Transverse colon (tissue), 4 donors: ENCODE results near the gene PXYLP1. TPM values are rescaled to one million over a fixed set of nuclear protein-coding genes. Genes with fewer than 3 reads are reported as not detected.

ENCODE experiments used
- DNase-seq: peaks from one replicate; pipeline ENCODE4 v3.0.0-alpha.2; 2019
- H3K27ac ChIP-seq, 4 donors: fragments of 200-600 bp; sonication (generic); 2 replicates each; pipeline ENCODE4 v1.5.1; 2016 to 2018; ENCODE audit warnings: inconsistent platforms in 4 of 4
- H3K27me3 ChIP-seq: fragments of 200-600 bp; sonication (generic); 2 replicates; pipeline ENCODE4 v1.5.1; 2017; ENCODE audit warnings: inconsistent platforms
- H3K36me3 ChIP-seq, 4 donors: fragments of 200-600 bp; sonication (generic); 2 replicates each; pipeline ENCODE4 v1.5.1; 2017 to 2019; ENCODE audit warnings: inconsistent platforms in 4 of 4
- H3K4me1 ChIP-seq, 4 donors: fragments of 200-600 bp; sonication (generic); 2 replicates each; pipeline ENCODE4 v1.5.1; 2017 to 2020; ENCODE audit warnings: inconsistent platforms in 4 of 4
- H3K4me3 ChIP-seq, 4 donors: fragments of 200-600 bp; sonication (generic); 1 replicate in 1 of 4; 2 replicates in 3 of 4; pipeline versions ENCODE4 v1.5.1 to v1.6.1; 2017 to 2019; ENCODE audit warnings: inconsistent platforms in 4 of 4
- H3K9me3 ChIP-seq, 2 donors: fragments of 200-600 bp; sonication (generic); 2 replicates each; pipeline ENCODE4 v1.5.1; 2017 to 2019; ENCODE audit warnings: inconsistent platforms in 2 of 2
- CTCF ChIP-seq, 5 experiments: fragments of 200-600 bp in 3 of 5; fragments of 450-650 bp in 2 of 5; sonication (generic) in 3 of 5; IDR thresholded peaks; 1 replicate in 2 of 5; 2 replicates in 3 of 5; pipeline ENCODE4 v1.5.1; 2016 to 2017; ENCODE audit warnings: antibody characterized with exemption in 5 of 5, inconsistent platforms in 3 of 5, mild to moderate bottlenecking in 2 of 5, moderate library complexity in 1 of 5
- EP300 ChIP-seq: sonication (generic); formaldehyde crosslinking; IDR thresholded peaks from one replicate; pipeline ENCODE4 v1.6.1; 2017; ENCODE audit warnings: antibody characterized with exemption, low read depth
- POLR2A ChIP-seq: fragments of 450-650 bp; IDR thresholded peaks from one replicate; pipeline ENCODE4 v1.6.1; 2016; ENCODE audit warnings: antibody characterized with exemption, mild to moderate bottlenecking, moderate library complexity
- POLR2AphosphoS5 ChIP-seq, 3 donors: sonication (generic); formaldehyde crosslinking; IDR thresholded peaks; one replicate each; pipeline ENCODE4 v1.6.1; 2016; ENCODE audit warnings: antibody characterized with exemption in 3 of 3
- WGBS, 2 donors: methylation state at CpG; one replicate each; pipeline ENCODE4 v1.1.5; 2018; ENCODE audit warnings: low coverage in 1 of 2; 5-methylcytosine and 5-hydroxymethylcytosine counted together
- in situ Hi-C, 4 donors: fragments of 200-750 bp; cut with MboI; loops; one replicate each; pipeline versions ENCODE4 v1.15.0 to v1.15.1; 2017; ENCODE audit warnings: low sequenced_read_pairs in 3 of 4, low pct_ligation_motif_present in 1 of 4, low pct_unique_long_range_greater_than_20kb in 1 of 4
- intact Hi-C: fragments of 100-400 bp; cut with DNase I; formaldehyde crosslinking; loops from one replicate; pipeline ENCODE4 v1.15.1; 2023; ENCODE audit warnings: low total_unique reads
- total RNA-seq, 4 donors: library from RNA; depleted of rRNA; stranded (reverse); fragments of >200 nt; gene quantifications; one replicate each; pipeline ENCODE4 v1.1.0, GENCODE V29; 2016

Gene PXYLP1
- total RNA-seq, 4 donors from 2014 or later, result 11.5 to 27.7 (median 12.2) TPM

- Histone ChIP-seq H3K27me3 (no peaks in the 10 kb centered on the region), H3K4me3 (no peak overlapping the region), H3K9me3 (no peaks in the 10 kb centered on the region), H3K4me1 (no peaks in the 10 kb centered on the region), H3K27ac (no peak overlapping the region), H3K36me3 (no peaks in the 10 kb centered on the region)
- no peak for DNase-seq
- 88 to 96% methylated on average over 3 of the region's 3 CpGs for WGBS, 2 donors
- in situ Hi-C loops (no loop called here), intact Hi-C loops (no loop called here)
- TF ChIP-seq POLR2A (no peak), POLR2AphosphoS5 (IDR thresholded peaks at IDR 0.05) (no peak), CTCF (IDR thresholded peaks at IDR 0.05) (no peak), EP300 (no peak)
Observed at GRCh38 chr3:141269961-141270360, 38.3 kb downstream of the PXYLP1 start.

- no peak overlapping the region for H3K27ac ChIP-seq
- H3K27me3 ChIP-seq, result no peaks in the 10 kb centered on the region
- TF ChIP-seq POLR2A (no peak), POLR2AphosphoS5 (IDR thresholded peaks at IDR 0.05) (no peak), CTCF (IDR thresholded peaks at IDR 0.05) (no peak), EP300 (no peak)
- no peaks in the 10 kb centered on the region for H3K9me3 ChIP-seq
- DNase-seq, result no peak
- H3K4me1 ChIP-seq, result no peaks in the 10 kb centered on the region
- intact Hi-C loops, result no loop called here
- no peak overlapping the region for H3K4me3 ChIP-seq
- no peaks in the 10 kb centered on the region for H3K36me3 ChIP-seq
- in situ Hi-C loops, result no loop called here
- 83% methylated on average over 4 of the region's 4 CpGs; no CpG with 5 or more reads in 1 of the 2 donors for WGBS, 2 donors
Observed at GRCh38 chr3:141271279-141272030, 39.8 kb downstream of the PXYLP1 start.

GRCh38 chr3:141272906-141273662 is 41.5 kb downstream of the PXYLP1 start:
- H3K27me3 ChIP-seq, result no peaks in the 10 kb centered on the region
- no peaks in the 10 kb centered on the region for H3K4me1 ChIP-seq
- H3K9me3 ChIP-seq, result no peaks in the 10 kb centered on the region
- in situ Hi-C loops (no loop called here), intact Hi-C loops (no loop called here)
- H3K36me3 ChIP-seq, result no peaks in the 10 kb centered on the region
- no peak for TF ChIP-seq EP300
- no peak for TF ChIP-seq POLR2A
- no peak for TF ChIP-seq POLR2AphosphoS5 (IDR thresholded peaks at IDR 0.05)
- no peak for TF ChIP-seq CTCF (IDR thresholded peaks at IDR 0.05)
- H3K4me3 ChIP-seq, result no peak overlapping the region
- WGBS, 2 donors, result 87 to 95% methylated on average over 8 of the region's 8 CpGs
- no peak overlapping the region for H3K27ac ChIP-seq
- DNase-seq, result no peak

- WGBS, 2 donors, result 87% methylated on average over 15 of the region's 15 CpGs; no CpG with 5 or more reads in 1 of the 2 donors
- intact Hi-C loops, result no loop called here
- no peaks in the 10 kb centered on the region for H3K4me1 ChIP-seq
- H3K36me3 ChIP-seq, result no peaks in the 10 kb centered on the region
- H3K4me3 ChIP-seq, result no peak overlapping the region
- in situ Hi-C loops, result no loop called here
- no peaks in the 10 kb centered on the region for H3K27me3 ChIP-seq
- H3K27ac ChIP-seq, result no peak overlapping the region
- TF ChIP-seq POLR2A (no peak), POLR2AphosphoS5 (IDR thresholded peaks at IDR 0.05) (no peak), CTCF (IDR thresholded peaks at IDR 0.05) (no peak), EP300 (no peak)
- DNase-seq, result no peak
- H3K9me3 ChIP-seq, result no peaks in the 10 kb centered on the region
Observed at GRCh38 chr3:141273700-141274410, 42.2 kb downstream of the PXYLP1 start.
